Measurements from ENCODE around the gene CDK14. TPM values are rescaled to one million over a fixed set of nuclear protein-coding genes. Genes with fewer than 3 reads are reported as not detected.

The CDK14 gene
- total and polyA plus RNA-seq, 5 donors from 2014 or later, result 0.58 to 4.0 (median 2.3) TPM

- Mint-ChIP-seq H3K4me3 (no peak overlapping the region), H3K27me3 (no peaks in the 10 kb centered on the region), H3K36me3 (no peaks in the 10 kb centered on the region), H3K4me1 (no peaks in the 10 kb centered on the region), H3K27ac (no peak overlapping the region), H3K9me3 (peaks cover 0 to 7% (median 2%) of the 10 kb centered on the region in 7 donors)
- no peak overlapping the region for H3K4me3 ChIP-seq (ENCODE audit: low read depth, low read length)
- H3K27ac ChIP-seq (ENCODE audit: insufficient read depth, low read length, poor library complexity, severe bottlenecking), result no peak overlapping the region
- H3K4me1 ChIP-seq (ENCODE audit: control insufficient read depth, insufficient read depth, low read length, poor library complexity, severe bottlenecking), result no peaks in the 10 kb centered on the region
- ATAC-seq (ENCODE audit: low read depth in 2 of 2) (no peak), DNase-seq (no peak)
- no peaks in the 10 kb centered on the region for H3K27me3 ChIP-seq (ENCODE audit: control insufficient read depth, insufficient read depth, low read length)
- H3K9me3 ChIP-seq (ENCODE audit: control insufficient read depth in 2 of 2, low read length in 2 of 2), result no peaks in the 10 kb centered on the region
- no peaks in the 10 kb centered on the region for H3K36me3 ChIP-seq (ENCODE audit: control insufficient read depth, insufficient read depth, low read length)
Observed at GRCh38 chr7:90774706-90775105, 178.6 kb downstream of the CDK14 start.

GRCh38 chr7:90775383-90775965 is 179.4 kb downstream of the CDK14 start:
- Histone ChIP-seq H3K9me3 (ENCODE audit: control insufficient read depth in 2 of 2, low read length in 2 of 2) (no peaks in the 10 kb centered on the region), H3K27me3 (ENCODE audit: control insufficient read depth, insufficient read depth, low read length) (no peaks in the 10 kb centered on the region), H3K27ac (ENCODE audit: insufficient read depth, low read length, poor library complexity, severe bottlenecking) (no peak overlapping the region), H3K4me1 (ENCODE audit: control insufficient read depth, insufficient read depth, low read length, poor library complexity, severe bottlenecking) (no peaks in the 10 kb centered on the region), H3K36me3 (ENCODE audit: control insufficient read depth, insufficient read depth, low read length) (no peaks in the 10 kb centered on the region), H3K4me3 (ENCODE audit: low read depth, low read length) (no peak overlapping the region)
- no peaks in the 10 kb centered on the region for H3K36me3 Mint-ChIP-seq
- ATAC-seq (ENCODE audit: low read depth in 2 of 2) (no peak), DNase-seq (no peak)
- H3K4me1 Mint-ChIP-seq, result no peaks in the 10 kb centered on the region
- H3K27me3 Mint-ChIP-seq, result no peaks in the 10 kb centered on the region
- H3K4me3 Mint-ChIP-seq, result no peak overlapping the region
- no peak overlapping the region for H3K27ac Mint-ChIP-seq
- peaks cover 0 to 7% (median 3%) of the 10 kb centered on the region in 7 donors for H3K9me3 Mint-ChIP-seq

GRCh38 chr7:90777041-90777440 is 180.9 kb downstream of the CDK14 start:
- H3K27ac Mint-ChIP-seq, result no peak overlapping the region
- H3K4me3 ChIP-seq (ENCODE audit: low read depth, low read length), result no peak overlapping the region
- H3K4me1 ChIP-seq (ENCODE audit: control insufficient read depth, insufficient read depth, low read length, poor library complexity, severe bottlenecking), result no peaks in the 10 kb centered on the region
- H3K27me3 ChIP-seq (ENCODE audit: control insufficient read depth, insufficient read depth, low read length), result no peaks in the 10 kb centered on the region
- no peak for DNase-seq
- ATAC-seq (ENCODE audit: low read depth in 2 of 2), result no peak
- no peak overlapping the region for H3K27ac ChIP-seq (ENCODE audit: insufficient read depth, low read length, poor library complexity, severe bottlenecking)
- no peaks in the 10 kb centered on the region for H3K4me1 Mint-ChIP-seq
- H3K4me3 Mint-ChIP-seq, result no peak overlapping the region
- H3K27me3 Mint-ChIP-seq, result no peaks in the 10 kb centered on the region
- no peaks in the 10 kb centered on the region for H3K36me3 Mint-ChIP-seq
- H3K9me3 ChIP-seq (ENCODE audit: control insufficient read depth in 2 of 2, low read length in 2 of 2), result no peaks in the 10 kb centered on the region
- peaks cover 0 to 3% (median 2%) of the 10 kb centered on the region in 7 donors for H3K9me3 Mint-ChIP-seq
- no peaks in the 10 kb centered on the region for H3K36me3 ChIP-seq (ENCODE audit: control insufficient read depth, insufficient read depth, low read length)

- Mint-ChIP-seq H3K27ac (no peak overlapping the region), H3K9me3 (peaks cover 0 to 3% (median 2%) of the 10 kb centered on the region in 7 donors), H3K27me3 (no peaks in the 10 kb centered on the region), H3K36me3 (no peaks in the 10 kb centered on the region), H3K4me1 (no peaks in the 10 kb centered on the region), H3K4me3 (no peak overlapping the region)
- DNase-seq (no peak), ATAC-seq (ENCODE audit: low read depth in 2 of 2) (no peak)
- H3K27ac ChIP-seq (ENCODE audit: insufficient read depth, low read length, poor library complexity, severe bottlenecking), result no peak overlapping the region
- no peaks in the 10 kb centered on the region for H3K27me3 ChIP-seq (ENCODE audit: control insufficient read depth, insufficient read depth, low read length)
- H3K36me3 ChIP-seq (ENCODE audit: control insufficient read depth, insufficient read depth, low read length), result no peaks in the 10 kb centered on the region
- no peaks in the 10 kb centered on the region for H3K9me3 ChIP-seq (ENCODE audit: control insufficient read depth in 2 of 2, low read length in 2 of 2)
- no peaks in the 10 kb centered on the region for H3K4me1 ChIP-seq (ENCODE audit: control insufficient read depth, insufficient read depth, low read length, poor library complexity, severe bottlenecking)
- no peak overlapping the region for H3K4me3 ChIP-seq (ENCODE audit: low read depth, low read length)
Observed at GRCh38 chr7:90777465-90777864, 181.3 kb downstream of the CDK14 start.

GRCh38 chr7:90777886-90778285 is 181.8 kb downstream of the CDK14 start:
- H3K4me3 Mint-ChIP-seq, result no peak overlapping the region
- Histone ChIP-seq H3K4me1 (ENCODE audit: control insufficient read depth, insufficient read depth, low read length, poor library complexity, severe bottlenecking) (no peaks in the 10 kb centered on the region), H3K27ac (ENCODE audit: insufficient read depth, low read length, poor library complexity, severe bottlenecking) (no peak overlapping the region), H3K4me3 (ENCODE audit: low read depth, low read length) (no peak overlapping the region), H3K36me3 (ENCODE audit: control insufficient read depth, insufficient read depth, low read length) (no peaks in the 10 kb centered on the region), H3K9me3 (ENCODE audit: control insufficient read depth in 2 of 2, low read length in 2 of 2) (no peaks in the 10 kb centered on the region), H3K27me3 (ENCODE audit: control insufficient read depth, insufficient read depth, low read length) (no peaks in the 10 kb centered on the region)
- no peak overlapping the region for H3K27ac Mint-ChIP-seq
- no peaks in the 10 kb centered on the region for H3K36me3 Mint-ChIP-seq
- H3K9me3 Mint-ChIP-seq, result peaks cover 0 to 4% (median 0%) of the 10 kb centered on the region in 7 donors
- DNase-seq (no peak), ATAC-seq (ENCODE audit: low read depth in 2 of 2) (no peak)
- H3K4me1 Mint-ChIP-seq, result no peaks in the 10 kb centered on the region
- H3K27me3 Mint-ChIP-seq, result no peaks in the 10 kb centered on the region

GRCh38 chr7:90788052-90788451 is 191.9 kb downstream of the CDK14 start:
- no peaks in the 10 kb centered on the region for H3K4me1 Mint-ChIP-seq
- no peaks in the 10 kb centered on the region for H3K36me3 Mint-ChIP-seq
- peaks cover 0 to 1% of the 10 kb centered on the region in 2 experiments for H3K9me3 ChIP-seq (ENCODE audit: control insufficient read depth in 2 of 2, low read length in 2 of 2)
- H3K4me1 ChIP-seq (ENCODE audit: control insufficient read depth, insufficient read depth, low read length, poor library complexity, severe bottlenecking), result no peaks in the 10 kb centered on the region
- DNase-seq (no peak), ATAC-seq (ENCODE audit: low read depth in 2 of 2) (no peak)
- no peak overlapping the region for H3K4me3 ChIP-seq (ENCODE audit: low read depth, low read length)
- no peaks in the 10 kb centered on the region for H3K27me3 Mint-ChIP-seq
- no peak overlapping the region for H3K4me3 Mint-ChIP-seq
- no peaks in the 10 kb centered on the region for H3K27me3 ChIP-seq (ENCODE audit: control insufficient read depth, insufficient read depth, low read length)
- H3K9me3 Mint-ChIP-seq, result peaks cover 2 to 11% (median 5%) of the 10 kb centered on the region in 7 donors
- no peaks in the 10 kb centered on the region for H3K36me3 ChIP-seq (ENCODE audit: control insufficient read depth, insufficient read depth, low read length)
- H3K27ac ChIP-seq (ENCODE audit: insufficient read depth, low read length, poor library complexity, severe bottlenecking), result no peak overlapping the region
- no peak overlapping the region for H3K27ac Mint-ChIP-seq

- Histone ChIP-seq H3K4me1 (ENCODE audit: control insufficient read depth, insufficient read depth, low read length, poor library complexity, severe bottlenecking) (no peaks in the 10 kb centered on the region), H3K4me3 (ENCODE audit: low read depth, low read length) (no peak overlapping the region), H3K36me3 (ENCODE audit: control insufficient read depth, insufficient read depth, low read length) (no peaks in the 10 kb centered on the region), H3K9me3 (ENCODE audit: control insufficient read depth in 2 of 2, low read length in 2 of 2) (peaks cover 6 to 8% of the 10 kb centered on the region in 2 experiments), H3K27ac (ENCODE audit: insufficient read depth, low read length, poor library complexity, severe bottlenecking) (no peak overlapping the region), H3K27me3 (ENCODE audit: control insufficient read depth, insufficient read depth, low read length) (no peaks in the 10 kb centered on the region)
- H3K27me3 Mint-ChIP-seq, result no peaks in the 10 kb centered on the region
- peaks cover 0 to 18% (median 9%) of the 10 kb centered on the region in 7 donors for H3K9me3 Mint-ChIP-seq
- H3K4me1 Mint-ChIP-seq, result no peaks in the 10 kb centered on the region
- H3K27ac Mint-ChIP-seq, result no peak overlapping the region
- DNase-seq (no peak), ATAC-seq (ENCODE audit: low read depth in 2 of 2) (no peak)
- no peaks in the 10 kb centered on the region for H3K36me3 Mint-ChIP-seq
- no peak overlapping the region for H3K4me3 Mint-ChIP-seq
Observed at GRCh38 chr7:90789736-90790306, 193.7 kb downstream of the CDK14 start.

- no peaks in the 10 kb centered on the region for H3K36me3 ChIP-seq (ENCODE audit: control insufficient read depth, insufficient read depth, low read length)
- Mint-ChIP-seq H3K27me3 (no peaks in the 10 kb centered on the region), H3K4me3 (peak overlapping the region in 1 of 4 donors; percentile 68), H3K36me3 (no peaks in the 10 kb centered on the region), H3K9me3 (peaks cover 0 to 20% (median 9%) of the 10 kb centered on the region in 7 donors), H3K4me1 (no peaks in the 10 kb centered on the region), H3K27ac (no peak overlapping the region)
- H3K9me3 ChIP-seq (ENCODE audit: control insufficient read depth in 2 of 2, low read length in 2 of 2), result peaks cover 5 to 8% of the 10 kb centered on the region in 2 experiments
- H3K4me3 ChIP-seq (ENCODE audit: low read depth, low read length), result no peak overlapping the region
- no peak for DNase-seq
- no peak for ATAC-seq (ENCODE audit: low read depth in 2 of 2)
- no peak overlapping the region for H3K27ac ChIP-seq (ENCODE audit: insufficient read depth, low read length, poor library complexity, severe bottlenecking)
- H3K27me3 ChIP-seq (ENCODE audit: control insufficient read depth, insufficient read depth, low read length), result no peaks in the 10 kb centered on the region
- H3K4me1 ChIP-seq (ENCODE audit: control insufficient read depth, insufficient read depth, low read length, poor library complexity, severe bottlenecking), result no peaks in the 10 kb centered on the region
Observed at GRCh38 chr7:90791596-90791995, 195.5 kb downstream of the CDK14 start.
